Globus pallidus (tissue), 1 donor: ENCODE measurements around the gene PDSS2.
A peak's percentile ranks its signal among the peaks of the same experiment; 100 is the strongest.
"Not testable (repeated sequence)": the region's sequence is repeated elsewhere in the genome, so short reads cannot be mapped to it uniquely, and the experiment has no call there.

Experiments
- DNase-seq: peaks from one replicate; pipeline ENCODE4 v3.0.0-alpha.2; 2015; ENCODE audit warnings: low spot score

PDSS2 gene

DNA sequence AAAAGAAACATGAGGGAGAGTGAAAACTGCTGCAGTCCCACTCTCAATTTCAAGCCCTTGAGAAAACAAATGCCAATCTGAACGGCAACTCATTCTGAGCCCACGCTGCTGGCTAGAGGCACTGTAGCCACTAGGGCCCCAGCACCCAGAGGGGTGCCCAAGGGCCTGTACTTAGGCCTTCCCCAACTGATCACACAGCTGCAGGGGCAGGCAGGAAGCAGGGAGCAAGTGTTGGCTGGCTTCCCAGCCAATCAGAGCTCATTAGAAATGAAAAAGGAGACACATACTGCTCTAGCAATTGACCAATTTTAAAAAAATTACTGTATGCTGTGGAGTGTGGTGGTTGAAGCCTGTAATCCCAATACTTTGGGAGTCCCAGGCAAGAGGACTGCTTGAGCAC is 340.4 kb downstream of the PDSS2 start:
- DNase-seq, result no peak

DNA sequence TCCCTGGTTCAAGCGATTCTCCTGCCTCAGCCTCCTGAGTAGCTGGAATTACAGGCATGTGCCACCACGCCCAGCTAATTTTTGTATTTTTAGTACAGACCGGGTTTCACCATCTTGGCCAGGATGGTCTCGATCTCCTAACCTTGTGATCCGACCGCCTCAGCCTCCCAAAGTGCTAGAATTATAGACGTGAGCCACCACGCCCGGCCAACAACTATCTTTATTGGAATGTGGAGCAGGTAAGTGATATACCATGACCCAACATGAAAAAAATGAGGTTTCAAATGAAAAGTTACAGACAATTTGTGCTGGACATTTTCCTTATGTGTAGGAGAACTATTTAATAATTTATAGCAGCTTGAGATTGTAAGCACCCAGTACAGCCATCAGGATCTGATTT is 340.8 kb downstream of the PDSS2 start:
- DNase-seq, result not testable (repeated sequence)

DNA sequence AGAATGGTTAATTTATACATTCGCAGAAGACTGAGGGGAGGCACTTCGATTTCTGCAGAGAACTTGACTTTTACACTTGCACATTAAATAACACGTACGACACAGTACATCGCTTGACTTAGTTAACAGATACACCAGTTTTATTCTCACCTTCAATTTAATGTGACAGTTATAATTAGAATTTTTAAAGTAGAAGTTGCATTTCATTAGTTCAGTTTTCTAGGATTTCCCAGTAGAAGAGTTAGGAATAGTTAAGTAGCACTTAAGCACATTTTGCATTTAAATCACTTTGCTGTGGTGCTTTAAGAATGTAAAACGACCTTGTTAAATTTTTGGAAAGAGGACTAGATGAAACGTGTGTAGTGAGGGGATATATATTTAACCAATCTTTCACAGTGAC is 342.4 kb downstream of the PDSS2 start:
- DNase-seq, result no peak

DNA sequence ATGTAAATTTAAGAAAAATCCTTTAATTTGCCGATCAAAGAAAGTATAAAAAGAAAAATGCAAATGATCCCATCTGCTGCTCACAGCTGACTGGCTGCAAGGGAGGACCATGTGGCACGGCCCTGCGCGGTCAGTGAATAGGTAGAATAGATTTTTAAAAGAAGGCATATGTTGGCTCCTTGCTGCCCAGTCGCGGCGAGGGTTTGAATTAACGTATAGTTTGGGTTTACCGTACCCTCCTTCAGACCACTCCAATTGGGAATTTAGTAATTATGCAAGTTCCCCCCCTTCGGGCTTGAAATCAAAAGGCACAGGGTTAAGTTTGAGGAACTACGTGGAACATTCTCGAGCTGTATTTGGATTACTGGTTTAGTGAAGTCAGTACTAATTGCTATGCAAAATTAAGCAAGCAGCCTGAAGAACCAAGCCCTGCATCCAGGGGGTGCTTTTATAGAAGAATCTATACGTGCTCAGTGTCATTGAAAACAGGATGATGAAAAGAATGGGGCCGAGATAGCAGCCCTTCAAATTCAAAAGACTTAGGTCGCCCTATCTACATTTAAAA is 343.0 kb downstream of the PDSS2 start:
- DNase-seq, result no peak

DNA sequence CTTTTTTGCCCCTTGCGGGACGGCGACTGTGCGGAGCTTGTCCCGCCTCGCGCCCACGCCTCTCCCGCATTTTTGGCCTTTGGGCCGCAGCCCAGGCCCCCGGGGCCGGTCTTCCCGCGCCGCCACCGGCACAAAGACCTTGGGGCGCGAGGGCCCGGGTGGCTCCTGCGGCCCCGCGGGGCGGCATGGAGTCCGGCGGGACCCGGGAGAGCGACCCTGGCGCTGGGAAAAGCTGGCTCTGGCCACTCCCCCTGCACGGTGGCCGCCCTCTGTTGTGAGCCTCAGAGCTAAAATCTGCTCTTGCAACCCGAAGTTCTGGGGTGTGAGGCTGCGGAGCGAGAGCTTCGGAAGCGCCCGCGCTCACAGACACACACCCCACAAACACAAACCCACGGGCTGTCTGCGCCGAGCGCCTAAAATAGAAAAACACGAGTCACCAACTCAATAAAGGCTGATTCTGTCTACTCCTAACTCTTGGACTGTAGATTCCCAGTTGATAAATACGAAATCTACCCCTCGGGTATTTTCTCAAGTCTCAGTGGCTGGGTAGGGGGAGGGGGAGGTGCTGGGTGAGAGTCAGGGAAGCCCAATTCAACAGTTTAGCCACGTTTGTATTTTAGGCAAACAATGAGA is 343.6 kb downstream of the PDSS2 start:
- DNase-seq, result peak; percentile 16

- peak; percentile 36 for DNase-seq
Measured at GRCh38 chr6:107114926-107115694, 344.3 kb downstream of the PDSS2 start, which contains the start of gene BEND3. Gene BEND3, minus strand, starts transcription at chr6:107115515. Its CDS starts 16,230 bp downstream, at chr6:107099285.

GRCh38 chr6:107114213-107114925 is 345.0 kb downstream of the PDSS2 start:
- peak; percentile 86 for DNase-seq

GRCh38 chr6:107110200-107110599 is 349.2 kb downstream of the PDSS2 start:
- no peak for DNase-seq

GRCh38 chr6:107108201-107108890 is 351.0 kb downstream of the PDSS2 start:
- no peak for DNase-seq

GRCh38 chr6:107107791-107108190 is 351.6 kb downstream of the PDSS2 start:
- DNase-seq, result no peak

GRCh38 chr6:107106165-107106564 is 353.2 kb downstream of the PDSS2 start:
- DNase-seq, result no peak

DNA sequence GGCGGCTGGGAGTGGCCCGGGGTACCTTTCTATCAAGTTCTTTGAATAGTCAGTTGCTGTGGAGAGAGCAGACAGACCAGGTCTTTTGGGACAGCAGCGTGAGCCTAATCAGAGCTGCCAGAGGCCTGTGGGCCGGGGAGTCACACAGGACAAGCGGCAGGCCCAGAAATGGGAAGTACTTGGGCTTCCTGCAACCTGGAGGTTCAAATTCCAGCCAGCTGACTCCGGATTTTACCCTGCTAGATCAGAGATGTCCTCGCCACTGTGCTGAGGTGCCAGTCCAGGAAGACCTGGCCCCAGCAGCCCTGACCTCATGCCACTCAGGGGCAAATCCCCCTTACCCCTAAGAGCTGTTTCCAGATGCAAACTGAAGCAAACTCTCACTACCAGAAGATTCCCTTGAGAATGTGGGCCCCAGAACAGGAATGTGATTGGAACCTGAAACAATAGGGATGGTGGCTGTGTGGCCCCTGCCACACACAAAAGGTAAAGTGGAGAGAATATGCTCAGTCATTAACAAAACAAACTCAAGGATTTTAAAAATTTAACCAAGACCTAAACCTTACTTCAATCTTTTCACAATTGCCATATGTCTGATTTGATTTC is 353.8 kb downstream of the PDSS2 start:
- no peak for DNase-seq

GRCh38 chr6:107103082-107103481 is 356.3 kb downstream of the PDSS2 start:
- DNase-seq, result no peak
